Lower leg skin (tissue), 4 donors: ENCODE data around the gene SLC9A2. TPM values are rescaled to one million over a fixed set of nuclear protein-coding genes. Genes with fewer than 3 reads are reported as not detected.

Experiments used
- DNase-seq, 2 donors: peaks; one replicate each; pipeline ENCODE4 v3.0.0-alpha.2; 2019; ENCODE audit warnings: low spot score in 2 of 2
- H3K4me3 ChIP-seq: fragments of 200-600 bp; sonication (generic); 2 replicates; pipeline ENCODE4 v1.5.1; 2017; ENCODE audit warnings: mild to moderate bottlenecking, low read depth; ENCODE audit not compliant: poor library complexity, severe bottlenecking
- POLR2A ChIP-seq, 2 donors: fragments of 450-650 bp; IDR thresholded peaks; one replicate each; pipeline ENCODE4 v1.6.1; 2016 to 2017; ENCODE audit warnings: antibody characterized with exemption in 2 of 2, mild to moderate bottlenecking in 1 of 2, moderate library complexity in 1 of 2
- WGBS, 2 donors: methylation state at CpG; one replicate each; pipeline ENCODE4 v1.1.5; 2018; 5-methylcytosine and 5-hydroxymethylcytosine counted together
- intact Hi-C: fragments of 100-400 bp; cut with DNase I; formaldehyde crosslinking; loops from one replicate; pipeline ENCODE4 v1.15.0; 2023; ENCODE audit warnings: low total_unique reads
- total RNA-seq, 4 donors: library from RNA; depleted of rRNA; stranded (reverse); fragments of >200 nt; gene quantifications; one replicate each; pipeline ENCODE4 v1.1.0, GENCODE V29; 2016
- TF ChIP-seq, protein P1 (sequence below), 3 donors: fragments of 450-650 bp; IDR thresholded peaks; one replicate each; pipeline ENCODE4 v1.5.1; 2016; ENCODE audit warnings: antibody characterized with exemption in 3 of 3, mild to moderate bottlenecking in 3 of 3, moderate library complexity in 2 of 3

The SLC9A2 gene
- total RNA-seq, 4 donors from 2014 or later: 0.55 to 6.8 (median 3.0) TPM

DNA sequence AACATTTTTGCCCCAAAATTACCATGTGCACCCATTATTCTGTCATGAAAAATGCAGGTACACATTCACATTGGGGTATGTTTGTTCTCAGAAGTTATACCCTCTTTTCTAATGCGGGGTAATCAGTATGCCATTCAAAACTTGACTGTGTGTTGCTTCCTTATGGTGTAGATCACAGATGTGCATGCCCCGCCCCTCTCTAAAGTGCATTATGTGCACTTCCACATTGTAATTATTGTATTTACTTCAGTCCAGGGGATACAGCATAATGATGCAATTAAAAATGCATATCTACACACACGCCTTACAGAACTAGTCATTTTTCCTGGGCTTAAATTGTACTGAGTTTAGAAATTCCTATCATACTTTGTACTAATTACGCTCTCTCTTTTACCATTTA is 48.8 kb downstream of the SLC9A2 start:
- intact Hi-C loops: no loop called here
- 82 to 85% methylated on average over 4 of the region's 4 CpGs for WGBS, 2 donors
- no peak for DNase-seq
- TF ChIP-seq, protein P1, sequence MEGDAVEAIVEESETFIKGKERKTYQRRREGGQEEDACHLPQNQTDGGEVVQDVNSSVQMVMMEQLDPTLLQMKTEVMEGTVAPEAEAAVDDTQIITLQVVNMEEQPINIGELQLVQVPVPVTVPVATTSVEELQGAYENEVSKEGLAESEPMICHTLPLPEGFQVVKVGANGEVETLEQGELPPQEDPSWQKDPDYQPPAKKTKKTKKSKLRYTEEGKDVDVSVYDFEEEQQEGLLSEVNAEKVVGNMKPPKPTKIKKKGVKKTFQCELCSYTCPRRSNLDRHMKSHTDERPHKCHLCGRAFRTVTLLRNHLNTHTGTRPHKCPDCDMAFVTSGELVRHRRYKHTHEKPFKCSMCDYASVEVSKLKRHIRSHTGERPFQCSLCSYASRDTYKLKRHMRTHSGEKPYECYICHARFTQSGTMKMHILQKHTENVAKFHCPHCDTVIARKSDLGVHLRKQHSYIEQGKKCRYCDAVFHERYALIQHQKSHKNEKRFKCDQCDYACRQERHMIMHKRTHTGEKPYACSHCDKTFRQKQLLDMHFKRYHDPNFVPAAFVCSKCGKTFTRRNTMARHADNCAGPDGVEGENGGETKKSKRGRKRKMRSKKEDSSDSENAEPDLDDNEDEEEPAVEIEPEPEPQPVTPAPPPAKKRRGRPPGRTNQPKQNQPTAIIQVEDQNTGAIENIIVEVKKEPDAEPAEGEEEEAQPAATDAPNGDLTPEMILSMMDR (IDR thresholded peaks at IDR 0.05): no peak
- no peak overlapping the region for H3K4me3 ChIP-seq

DNA sequence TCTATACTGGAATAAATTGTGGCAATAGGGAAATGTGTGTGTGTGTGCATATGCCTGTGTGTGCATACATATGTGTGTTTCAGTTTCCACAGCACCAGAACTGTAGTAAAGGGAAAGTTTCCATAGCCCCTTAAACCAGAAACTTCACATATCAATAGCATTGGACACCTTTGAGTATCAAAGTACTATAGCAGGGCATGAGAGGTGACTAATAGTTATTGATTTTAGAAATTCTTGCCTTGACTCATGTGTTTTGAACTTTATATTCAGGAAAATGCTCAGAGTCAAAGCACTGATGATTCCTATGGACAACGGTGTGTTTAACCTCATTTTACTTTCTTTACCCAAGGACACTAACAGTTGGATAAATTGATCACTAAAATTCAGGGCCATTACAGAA is 50.0 kb downstream of the SLC9A2 start:
- intact Hi-C loops: no loop called here
- TF ChIP-seq, protein P1 (IDR thresholded peaks at IDR 0.05): no peak
- no peak for TF ChIP-seq POLR2A (IDR thresholded peaks at IDR 0.05)

DNA sequence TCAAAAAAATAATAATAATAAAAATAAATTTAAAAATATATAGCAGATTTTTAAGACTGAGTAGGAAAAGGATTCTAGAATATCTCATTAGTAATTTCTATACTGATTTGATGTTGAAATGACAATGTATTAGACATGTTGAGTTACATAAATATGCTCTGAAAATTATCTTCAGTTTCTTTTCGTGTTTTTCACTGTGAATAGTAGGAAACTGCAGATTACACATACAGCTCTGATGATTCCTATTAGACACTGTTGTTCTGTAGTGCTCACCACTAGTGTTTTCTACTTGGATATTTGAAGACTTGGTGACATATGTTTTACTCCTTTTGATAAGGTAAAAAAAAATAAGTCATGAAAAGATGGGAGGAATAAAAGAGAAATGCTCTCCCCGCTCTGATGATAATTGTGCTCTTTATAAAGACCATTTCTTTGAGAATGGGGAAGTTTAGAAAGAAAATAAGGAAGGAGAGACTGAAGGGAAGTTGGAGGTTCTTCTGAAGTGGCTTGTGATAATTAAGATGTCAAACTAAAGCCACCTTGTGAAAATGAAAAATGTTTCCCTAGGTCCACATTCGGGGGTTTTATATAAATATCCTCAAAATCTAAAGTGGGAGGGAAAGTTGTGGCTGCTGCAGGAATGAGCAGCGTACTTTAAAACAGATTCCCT is 52.9 kb downstream of the SLC9A2 start:
- WGBS, 2 donors: 53 to 64% methylated on average over 4 of the region's 4 CpGs
- no peak overlapping the region for H3K4me3 ChIP-seq
- no peak for DNase-seq
- no peak for TF ChIP-seq POLR2A (IDR thresholded peaks at IDR 0.05)
- TF ChIP-seq, protein P1 (IDR thresholded peaks at IDR 0.05): no peak
- intact Hi-C loops: no loop called here

More for the DNA sequence above, 50.0 kb downstream of the SLC9A2 start:
- H3K4me3 ChIP-seq: no peak overlapping the region
- DNase-seq: no peak
- 96 to 97% methylated on average over 1 of the region's 1 CpG for WGBS, 2 donors

DNA sequence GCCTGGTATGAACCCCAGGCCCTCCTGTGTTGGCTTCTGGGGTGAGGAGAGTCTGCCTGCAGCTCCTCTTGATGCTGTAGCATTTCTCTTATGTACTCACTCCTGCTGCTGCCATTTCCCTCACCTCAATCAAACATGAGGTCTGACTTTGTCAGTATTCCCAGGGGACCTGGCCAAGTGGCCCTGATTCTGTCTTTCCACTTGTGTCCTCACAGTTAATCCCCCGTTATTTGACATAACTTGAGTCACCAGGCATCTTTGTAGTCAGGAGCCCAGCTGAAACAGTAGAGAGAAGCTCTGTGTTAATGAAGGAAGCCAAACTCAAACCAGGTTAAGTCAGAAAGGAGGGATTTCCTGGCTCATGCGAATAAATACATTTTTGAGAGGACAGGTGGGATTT is 55.0 kb downstream of the SLC9A2 start:
- TF ChIP-seq, protein P1 (IDR thresholded peaks at IDR 0.05): no peak
- no peak for TF ChIP-seq POLR2A (IDR thresholded peaks at IDR 0.05)
- no peak for DNase-seq
- no peak overlapping the region for H3K4me3 ChIP-seq
- intact Hi-C loops: no loop called here
- 91 to 94% methylated on average over 2 of the region's 2 CpGs for WGBS, 2 donors

DNA sequence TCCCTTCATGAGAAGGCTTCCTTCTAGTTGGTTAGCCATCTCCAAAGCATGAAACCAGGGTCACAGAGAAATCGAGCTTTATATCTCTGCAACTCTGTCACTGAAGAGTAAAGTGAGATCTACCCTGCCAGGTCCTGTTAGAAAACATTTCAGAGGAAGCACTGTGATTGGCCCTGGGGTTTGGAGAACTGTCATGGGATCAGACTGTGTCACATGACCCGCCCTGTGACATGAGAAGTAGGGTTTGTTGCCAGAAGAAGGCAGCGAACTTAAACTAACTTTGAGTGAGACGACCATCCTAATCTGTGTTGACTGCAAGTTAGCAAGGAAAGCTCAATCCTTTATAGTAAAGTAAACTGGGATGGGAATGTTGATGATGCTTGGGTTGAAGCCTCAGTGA is 55.5 kb downstream of the SLC9A2 start:
- intact Hi-C loops: no loop called here
- WGBS, 2 donors: 79 to 92% methylated on average over 4 of the region's 4 CpGs
- DNase-seq: no peak
- TF ChIP-seq, protein P1 (IDR thresholded peaks at IDR 0.05): no peak
- no peak for TF ChIP-seq POLR2A (IDR thresholded peaks at IDR 0.05)
- H3K4me3 ChIP-seq: no peak overlapping the region
